Smooth muscle cell of the brain vasculature (primary cell): ENCODE data around the gene FGGY.
"Not testable (repeated sequence)": the region's sequence is repeated elsewhere in the genome, so short reads cannot be mapped to it uniquely, and the experiment has no call there.

Source experiments
- DNase-seq: peaks from one replicate; pipeline ENCODE4 v3.0.0-alpha.2; 2012; ENCODE audit warnings: low read depth, low spot score

The FGGY gene

GRCh38 chr1:59350521-59350920, 53.6 kb downstream of the FGGY start:
- no peak for DNase-seq

DNA sequence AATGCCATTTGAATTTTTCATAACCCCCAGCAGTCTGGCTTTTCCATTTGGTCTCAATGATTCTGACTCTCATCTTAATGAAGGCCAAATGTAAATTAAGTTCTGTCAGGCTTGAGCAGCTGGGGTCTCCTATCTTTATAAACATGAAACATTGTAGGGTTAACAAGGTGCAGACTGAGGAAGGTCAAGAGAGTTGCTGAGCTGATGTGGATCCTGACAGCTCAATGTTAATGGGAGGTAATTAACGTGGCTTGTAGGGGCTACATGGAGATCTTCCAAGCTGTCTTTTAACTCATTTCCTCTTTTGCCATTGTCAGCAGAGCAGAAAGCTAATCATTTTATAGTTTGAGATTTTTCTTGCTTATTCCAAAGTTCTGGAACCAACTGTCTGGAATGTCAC, 55.2 kb downstream of the FGGY start:
- DNase-seq = no peak

DNA sequence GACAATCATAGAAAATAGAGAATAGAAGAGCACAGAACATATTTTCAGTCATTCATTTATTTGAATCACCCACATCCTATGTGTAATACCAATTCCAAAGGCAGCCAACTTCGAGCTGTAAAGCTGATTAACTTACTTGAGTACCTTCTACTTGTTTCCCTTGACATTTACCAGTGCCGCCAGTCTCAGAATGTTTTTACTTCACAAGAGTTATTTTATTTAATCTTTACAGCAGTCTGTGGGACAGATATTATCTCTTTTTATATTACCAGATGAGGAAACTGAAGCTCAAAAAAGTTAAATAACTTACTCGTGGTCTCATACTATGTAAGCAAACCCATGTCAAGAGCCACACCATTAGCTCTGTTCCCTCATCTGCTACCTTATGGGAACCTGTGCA, 56.6 kb downstream of the FGGY start:
- no peak for DNase-seq

GRCh38 chr1:59354239-59354638, 57.3 kb downstream of the FGGY start:
- DNase-seq = not testable (repeated sequence)

DNA sequence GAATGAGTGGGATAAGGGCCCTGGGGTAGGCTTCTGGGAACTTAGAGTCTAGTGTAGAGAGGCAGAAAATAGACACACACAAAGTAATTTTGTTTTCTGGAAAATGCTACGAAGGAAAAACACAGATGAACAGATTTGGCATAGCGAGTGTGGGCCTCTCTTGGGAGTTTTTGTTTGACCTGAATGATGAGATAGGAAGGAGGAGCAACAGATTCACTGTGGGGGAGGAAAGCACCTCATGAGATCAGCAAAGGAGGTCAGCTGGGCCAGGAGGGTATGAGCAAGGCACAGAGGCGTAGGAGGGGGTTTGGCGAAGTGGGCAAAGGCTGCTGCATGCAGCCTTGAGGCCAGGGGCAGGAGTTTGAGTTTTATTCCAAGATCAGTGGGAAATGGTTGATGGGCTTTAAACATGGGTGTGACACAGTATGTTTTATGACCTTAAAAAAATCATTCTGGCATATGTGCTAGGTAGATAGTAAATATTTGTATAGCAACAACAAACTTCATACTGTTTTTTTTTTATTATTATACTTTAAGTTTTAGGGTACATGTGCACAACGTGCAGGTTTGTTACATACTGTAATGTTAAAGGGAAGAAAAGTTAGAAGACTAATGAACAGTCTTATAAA, 57.9 kb downstream of the FGGY start:
- no peak for DNase-seq

DNA sequence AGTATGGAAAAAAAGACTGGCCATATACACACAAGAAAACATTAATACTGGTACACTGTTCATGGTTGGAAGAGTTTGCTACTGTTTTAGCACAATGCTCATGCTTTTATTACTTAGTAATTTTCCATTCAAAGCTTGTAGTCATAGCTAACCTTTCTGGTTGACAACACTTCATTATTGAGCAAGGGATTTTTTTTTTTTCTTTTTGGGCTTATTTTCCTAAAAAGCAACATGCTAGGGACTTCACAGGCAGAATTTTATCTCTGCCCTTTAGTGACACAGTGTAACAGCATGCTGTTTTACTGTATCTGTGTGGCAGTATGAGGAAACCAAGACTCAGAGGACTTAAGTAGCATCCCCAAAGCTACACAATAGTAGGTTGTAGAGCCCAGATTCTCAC, 58.5 kb downstream of the FGGY start:
- no peak for DNase-seq

GRCh38 chr1:59356627-59357026, 59.7 kb downstream of the FGGY start:
- DNase-seq = no peak

- DNase-seq = no peak
These were observed 60.9 kb downstream of the FGGY start for GRCh38 chr1:59357645-59358320.

DNA sequence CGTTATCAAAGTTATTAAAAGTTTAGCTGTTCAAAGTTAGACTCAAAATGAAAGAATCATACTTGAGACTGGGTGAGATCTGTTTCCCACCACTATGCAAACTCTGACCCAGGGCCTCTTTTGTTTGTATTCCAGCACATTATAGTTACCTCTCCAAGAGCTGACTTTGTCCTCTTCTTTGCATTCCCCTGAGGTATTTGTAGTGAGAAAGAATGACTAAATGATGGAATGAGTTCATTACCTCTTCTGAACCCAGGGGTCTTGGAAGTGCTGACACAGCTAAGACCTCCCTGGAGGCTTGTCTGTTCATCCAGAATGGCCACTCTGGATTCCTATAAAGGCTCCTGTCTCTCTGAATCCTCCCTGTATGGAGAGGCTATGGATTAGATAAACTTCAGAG, 62.4 kb downstream of the FGGY start:
- no peak for DNase-seq

DNA sequence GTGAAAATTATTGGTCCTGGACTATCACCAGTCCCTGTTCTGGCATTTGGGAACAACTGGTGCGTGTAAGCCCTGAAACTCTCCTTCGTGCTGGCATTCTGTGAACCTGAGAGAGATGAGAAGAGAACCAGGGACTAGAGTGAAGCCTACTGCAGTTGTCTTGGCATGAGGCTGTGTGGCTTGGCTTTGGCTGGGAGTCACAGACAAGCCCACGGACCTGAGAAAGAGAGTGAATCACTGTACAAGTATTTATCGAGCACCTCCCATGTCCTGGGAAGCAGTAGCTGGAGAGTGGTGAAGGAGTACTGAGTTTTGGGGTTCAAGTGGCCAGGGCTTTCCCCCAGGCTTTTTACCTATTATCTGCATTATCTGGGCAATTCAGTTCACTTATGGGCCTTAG, 63.3 kb downstream of the FGGY start:
- DNase-seq = no peak

DNA sequence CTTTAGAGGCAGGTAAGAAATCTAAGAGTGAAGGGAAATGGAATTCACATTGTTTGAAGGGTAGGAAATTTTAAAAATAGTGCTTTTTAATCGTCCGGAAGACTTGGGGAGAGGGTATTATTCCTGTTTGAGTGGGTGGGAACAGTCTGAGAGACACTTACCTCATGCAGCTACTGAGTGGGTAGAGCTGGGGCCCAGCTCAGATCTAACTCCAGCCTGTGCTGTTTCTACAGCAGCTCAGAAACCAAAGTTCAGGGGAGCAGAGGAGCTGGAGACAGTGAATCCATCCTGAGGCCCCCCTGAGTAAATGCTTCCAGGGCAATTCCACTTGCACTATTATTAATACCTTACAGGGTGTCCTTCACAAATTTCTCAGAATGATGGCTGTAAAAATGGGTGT, 63.8 kb downstream of the FGGY start:
- no peak for DNase-seq

DNA sequence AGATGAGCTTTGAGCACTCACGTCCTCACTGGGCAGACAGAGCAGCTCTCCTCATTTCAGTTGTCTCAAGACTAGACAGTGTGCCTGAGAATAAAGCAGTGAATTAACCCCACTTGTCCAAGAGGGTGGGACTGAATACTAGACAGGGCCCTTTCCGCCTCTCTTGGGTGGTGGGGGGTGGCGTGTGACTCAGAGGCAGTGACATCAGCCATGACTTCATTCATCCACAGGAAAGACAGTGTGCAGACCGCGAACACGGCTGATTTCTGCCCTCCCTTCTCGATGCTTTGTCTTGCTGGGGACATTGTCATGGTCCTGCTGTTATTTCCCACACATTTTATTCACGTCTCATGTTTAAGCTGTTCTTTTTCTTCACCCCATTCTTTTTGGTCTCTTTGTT, 64.9 kb downstream of the FGGY start:
- no peak for DNase-seq

DNA sequence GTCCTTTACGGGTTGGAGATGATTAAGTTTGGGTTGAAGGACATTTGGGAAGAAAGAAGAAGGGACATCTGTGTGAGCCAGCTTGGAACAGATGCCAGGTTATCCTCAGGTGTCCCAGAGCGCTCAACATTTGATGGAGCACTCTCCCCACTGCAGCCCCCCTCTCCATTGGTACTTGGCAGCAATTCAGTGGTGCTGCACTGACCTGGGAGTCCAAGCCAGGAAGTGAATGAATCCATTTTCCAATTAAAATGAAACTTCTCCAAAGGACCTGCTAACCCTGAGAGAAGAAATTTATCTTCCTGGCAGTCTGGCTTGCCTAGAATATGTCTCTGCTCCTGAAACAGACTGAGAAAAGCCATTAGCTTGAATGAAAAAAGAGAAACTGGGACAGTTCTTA, 67.1 kb downstream of the FGGY start:
- no peak for DNase-seq

- no peak for DNase-seq
These were observed 69.5 kb downstream of the FGGY start for GRCh38 chr1:59366346-59366745.

DNA sequence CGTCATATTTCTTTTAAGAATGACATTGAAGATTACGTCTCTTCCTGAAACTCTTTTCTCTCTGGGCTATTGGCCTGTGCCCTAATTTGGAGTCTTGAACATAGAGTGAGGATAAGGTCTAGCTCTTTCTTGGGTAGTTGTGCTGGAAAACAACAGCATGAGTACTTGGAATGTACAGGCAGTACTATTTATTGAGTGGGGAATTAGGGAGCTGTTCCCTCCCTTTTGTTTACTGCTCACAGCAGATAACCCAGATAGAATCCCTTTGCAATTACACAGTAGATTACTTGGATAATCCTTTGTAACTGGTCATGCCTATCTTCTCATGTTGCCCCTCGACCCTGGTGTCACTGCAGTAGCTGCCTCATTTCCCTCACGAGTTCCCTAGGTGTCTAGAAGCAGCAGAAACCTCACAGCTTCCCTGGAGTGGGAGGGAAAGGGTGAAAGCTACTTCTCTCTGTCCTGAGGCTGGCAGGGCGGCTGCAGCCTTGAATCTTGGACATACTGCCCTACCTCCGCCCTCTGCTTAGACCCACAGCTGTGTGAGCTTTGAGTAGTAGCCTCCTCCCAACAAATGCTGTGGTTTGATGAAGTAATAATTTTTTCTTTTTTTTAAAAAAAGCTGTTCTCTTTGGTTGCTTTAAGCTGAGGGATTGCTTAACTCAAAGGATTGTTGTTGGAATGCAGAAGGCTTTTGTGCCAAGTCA, 70.6 kb downstream of the FGGY start:
- peak; percentile 70 for DNase-seq

DNA sequence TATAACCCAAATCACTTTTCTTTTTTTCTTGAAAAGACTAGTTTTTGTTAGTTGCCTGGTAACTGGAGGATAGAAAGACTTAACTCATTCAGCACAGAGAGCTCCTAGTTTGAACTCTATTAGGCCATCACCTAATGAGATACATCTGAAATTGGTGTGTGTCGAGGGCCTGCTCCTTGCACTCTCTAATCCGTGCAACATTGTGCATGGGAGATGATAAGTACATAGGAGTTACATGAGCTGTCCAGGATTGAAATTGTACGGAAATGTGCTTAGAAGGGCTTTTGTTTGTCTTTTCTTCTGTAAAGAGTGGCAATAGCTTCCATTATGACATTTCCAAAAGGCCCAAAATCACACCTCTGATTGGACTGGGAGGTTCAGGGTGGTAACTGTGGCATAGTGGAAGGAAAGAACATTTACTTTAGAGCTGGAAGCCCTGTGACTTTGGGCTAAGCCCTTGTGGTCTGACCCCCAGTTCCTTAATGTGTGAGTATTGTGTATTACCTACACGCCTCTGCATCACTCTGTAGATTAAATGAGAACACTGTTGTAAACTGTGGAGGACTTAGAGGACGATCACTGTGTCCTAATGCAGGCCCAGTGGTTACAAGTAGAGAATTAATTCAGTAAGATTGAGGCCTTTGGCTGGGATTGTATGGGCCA, 71.2 kb downstream of the FGGY start:
- no peak for DNase-seq

DNA sequence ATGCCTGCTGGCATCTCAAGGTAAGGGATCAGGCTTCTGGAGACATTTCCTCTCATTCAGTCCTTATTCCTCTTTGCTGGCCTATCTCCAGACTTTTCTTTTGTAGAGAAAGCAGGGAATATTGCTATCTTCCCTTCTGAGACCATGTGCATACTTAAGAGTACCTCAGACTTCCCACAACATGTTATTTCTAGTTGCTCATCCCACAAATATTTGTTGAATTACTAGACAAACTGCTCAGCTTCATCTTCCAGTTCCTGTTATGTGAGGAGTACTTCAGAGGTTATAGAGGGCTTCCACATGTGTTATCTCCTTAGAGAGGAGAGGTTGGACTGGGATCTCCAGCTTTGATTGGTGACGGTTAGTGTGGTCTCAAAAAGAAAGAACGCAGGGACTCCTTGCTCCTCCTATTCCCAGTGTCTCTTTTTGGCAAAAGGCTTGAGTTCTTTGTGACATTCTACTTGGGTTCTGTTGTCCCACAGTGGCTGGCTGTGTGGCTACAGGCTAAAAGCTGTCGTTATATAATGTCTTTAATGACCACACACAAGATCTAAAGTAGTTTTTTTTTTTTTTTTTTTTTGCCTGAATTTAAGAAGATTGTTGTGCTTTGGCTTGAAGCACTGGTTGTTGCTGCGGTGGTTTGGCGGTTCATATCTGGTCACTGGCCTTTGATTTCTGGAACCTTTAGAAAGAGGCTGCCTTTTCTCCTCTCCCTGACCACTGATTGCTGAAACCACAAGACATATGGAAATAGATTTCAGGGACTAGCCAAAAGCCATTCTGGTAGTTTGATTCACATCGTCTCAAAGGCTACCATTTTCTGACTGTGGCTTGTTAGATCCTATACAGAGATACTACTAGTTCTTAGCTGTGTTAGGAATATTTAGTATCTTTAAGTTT, 78.7 kb downstream of the FGGY start:
- DNase-seq = peak; percentile 89

DNA sequence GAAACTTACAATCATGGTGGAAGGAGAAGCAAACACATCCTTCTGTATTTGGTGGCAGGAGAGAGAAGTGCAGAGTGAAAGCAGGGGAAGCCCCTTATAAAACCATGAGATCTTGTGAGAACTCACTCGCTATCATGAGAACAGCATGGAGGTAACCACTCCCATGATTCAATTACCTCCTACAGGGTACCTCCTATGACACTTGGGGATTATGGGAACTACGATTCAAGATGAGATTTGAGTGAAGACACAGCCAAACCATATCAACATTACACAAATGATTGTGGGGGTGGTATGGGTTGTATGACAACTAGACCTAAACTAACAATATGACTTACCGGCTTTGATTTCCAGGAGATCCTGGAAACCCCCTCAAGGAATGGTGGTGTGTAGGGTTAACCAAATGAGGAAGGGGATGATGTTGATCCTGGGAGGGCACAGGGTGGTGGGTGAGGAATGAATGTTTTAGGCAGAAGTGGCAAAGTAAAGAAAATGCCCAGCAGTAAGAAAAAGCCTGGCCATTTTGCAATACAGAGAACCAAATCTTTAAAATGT, 80.5 kb downstream of the FGGY start:
- no peak for DNase-seq

DNA sequence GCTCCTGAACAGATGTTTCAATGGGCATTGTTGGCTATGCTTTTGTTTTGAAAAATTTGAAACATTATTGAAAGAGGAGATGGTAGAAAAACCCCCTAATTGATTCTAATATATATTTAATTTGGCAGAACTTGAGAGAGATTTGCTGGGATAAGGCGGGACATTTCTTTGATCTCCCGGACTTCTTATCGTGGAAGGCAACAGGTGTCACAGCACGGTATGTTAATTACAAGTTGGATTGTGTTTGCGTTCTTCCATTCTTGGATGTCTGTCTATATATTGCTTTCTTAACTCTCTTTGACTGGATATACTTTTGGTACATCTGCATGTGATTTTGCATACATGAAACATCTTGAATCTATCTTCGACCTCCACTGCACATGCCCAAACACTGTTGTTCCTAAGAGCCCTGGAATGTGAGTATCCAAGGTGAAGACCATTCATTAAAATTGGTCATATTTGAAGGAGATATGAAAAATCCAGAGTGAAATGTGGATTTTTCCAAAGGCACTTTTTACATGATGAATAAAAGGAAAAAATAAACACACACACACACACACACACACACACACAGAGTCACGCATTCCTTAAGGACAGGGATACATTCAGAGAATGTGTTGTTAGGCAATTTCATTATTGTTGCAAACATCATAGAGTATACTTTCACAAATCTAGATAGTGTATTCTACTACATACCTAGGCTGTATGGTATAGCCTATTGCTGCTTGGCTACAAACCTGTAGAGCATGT, 81.9 kb downstream of the FGGY start:
- DNase-seq = no peak

DNA sequence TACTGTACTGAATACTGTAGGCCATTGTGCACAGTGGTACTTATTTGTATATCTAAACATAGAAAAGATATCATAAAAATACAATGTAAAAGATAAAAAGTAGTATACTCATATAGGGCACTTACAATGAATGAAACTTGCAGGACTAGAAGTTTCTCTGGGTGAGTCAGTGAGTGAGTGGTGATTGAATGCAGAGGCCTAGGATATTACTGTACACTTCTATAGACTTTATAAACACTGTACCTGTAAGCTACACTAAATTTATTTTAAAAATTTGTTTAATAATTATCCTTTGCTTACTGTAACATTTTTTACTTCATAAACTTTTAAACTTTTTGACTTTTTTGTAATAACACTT, 82.5 kb downstream of the FGGY start:
- no peak for DNase-seq

- DNase-seq = no peak
These were observed 87.1 kb downstream of the FGGY start for GRCh38 chr1:59383963-59384362.
